Suprapubic skin (tissue), 3 donors: ENCODE data around the gene MAML2.

ENCODE experiments used
- CTCF ChIP-seq, 2 donors: fragments of 200-600 bp in 1 of 2; fragments of 450-650 bp in 1 of 2; sonication (generic) in 1 of 2; IDR thresholded peaks; one replicate each; pipeline ENCODE4 v1.5.1; 2016 to 2019; ENCODE audit warnings: antibody characterized with exemption in 2 of 2, mild to moderate bottlenecking in 1 of 2, moderate library complexity in 1 of 2
- POLR2A ChIP-seq, 2 donors: fragments of 450-650 bp; IDR thresholded peaks; one replicate each; pipeline ENCODE4 v1.6.1; 2017; ENCODE audit warnings: antibody characterized with exemption in 2 of 2, mild to moderate bottlenecking in 2 of 2, moderate library complexity in 2 of 2

GRCh38 chr11:96132437-96132836 lies 210.6 kb downstream of the MAML2 start:
- TF ChIP-seq POLR2A (IDR thresholded peaks at IDR 0.05) = no peak
- TF ChIP-seq CTCF (IDR thresholded peaks at IDR 0.05) = no peak
